GM18951 (cell line): Measurements from ENCODE around the gene SUPV3L1.
A peak's percentile ranks its signal among the peaks of the same experiment; 100 is the strongest.
"Not testable (repeated sequence)": the region's sequence is repeated elsewhere in the genome, so short reads cannot be mapped to it uniquely, and the experiment has no call there.

Experiments
- POLR2A ChIP-seq: IDR thresholded peaks from 4 replicates; pipeline ENCODE4 v1.6.1; 2011; ENCODE audit warnings: mild to moderate bottlenecking; ENCODE audit not compliant: insufficient read length, insufficient read depth; ENCODE audit errors: extremely low read depth
- in situ Hi-C: fragments of 300-500 bp; cut with MboI; formaldehyde crosslinking; loops from one replicate; pipeline ENCODE4 v1.12.0; 2022; ENCODE audit warnings: low sequenced_read_pairs, mixed read lengths, inconsistent platforms; ENCODE audit not compliant: unreplicated experiment

SUPV3L1 gene

DNA sequence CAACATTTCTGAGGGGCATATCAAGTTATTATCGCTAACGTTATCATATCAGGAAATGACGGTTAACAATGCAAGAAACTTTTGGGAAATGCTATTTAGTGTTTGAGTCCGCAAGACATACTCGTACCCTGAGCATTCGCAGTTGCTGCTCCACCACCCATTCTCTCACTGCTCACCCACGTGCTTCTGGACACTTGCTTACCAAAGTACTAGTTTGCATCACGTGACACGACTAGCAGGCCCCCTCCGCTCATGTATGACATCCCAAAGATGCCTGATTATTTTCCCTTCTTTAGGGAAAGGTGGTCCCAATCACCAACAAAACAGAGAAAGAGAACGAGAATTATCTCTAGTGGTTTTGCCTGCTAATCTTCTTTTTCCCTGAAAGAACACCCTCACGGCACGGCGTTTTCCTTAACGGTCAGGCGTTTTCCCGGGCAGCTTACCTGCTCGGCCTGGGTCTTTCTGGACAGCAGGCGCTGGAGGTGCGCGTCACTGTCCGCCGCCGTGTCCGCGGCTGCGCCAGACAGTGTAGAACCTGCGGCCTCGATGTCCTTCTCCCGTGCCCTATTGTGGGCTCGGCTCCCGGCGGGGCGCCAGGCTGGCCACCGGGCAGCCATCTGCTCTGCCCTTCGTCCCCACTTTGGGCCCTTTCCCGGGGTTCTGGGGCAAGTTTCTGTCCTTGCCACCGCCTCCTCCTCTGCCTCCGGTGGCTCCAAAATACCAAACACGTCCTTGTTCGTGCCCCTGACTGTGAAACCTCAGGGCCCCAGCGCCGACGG is at the start of gene SUPV3L1:
Gene SUPV3L1 (plus strand): TSS at position 492 of the 782 bp plus-strand sequence. CDS start 58 bp downstream, at position 550.
- TF ChIP-seq POLR2A = peak; percentile 72
- in situ Hi-C loops = no loop called here

DNA sequence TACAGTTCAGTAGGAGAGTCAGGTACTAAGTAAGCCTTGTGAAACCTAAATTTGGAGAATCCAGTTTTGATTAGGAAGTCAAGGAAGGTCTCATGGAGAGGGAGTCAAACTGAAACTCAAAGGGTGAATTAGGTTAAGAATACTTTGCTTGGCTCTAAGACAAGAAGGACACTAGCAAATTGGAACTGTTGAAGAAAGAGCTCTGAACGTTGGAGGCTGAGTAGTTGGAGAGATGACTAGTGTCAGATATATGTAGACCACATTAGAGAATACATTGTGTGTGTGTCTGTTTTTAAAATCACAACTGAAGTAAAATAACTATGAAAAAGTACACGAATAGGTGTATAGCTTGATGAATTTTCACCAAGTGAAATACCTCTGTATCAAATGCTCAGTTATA is 49.8 kb upstream of the SUPV3L1 start:
- in situ Hi-C loops = no loop called here
- no peak for TF ChIP-seq POLR2A

DNA sequence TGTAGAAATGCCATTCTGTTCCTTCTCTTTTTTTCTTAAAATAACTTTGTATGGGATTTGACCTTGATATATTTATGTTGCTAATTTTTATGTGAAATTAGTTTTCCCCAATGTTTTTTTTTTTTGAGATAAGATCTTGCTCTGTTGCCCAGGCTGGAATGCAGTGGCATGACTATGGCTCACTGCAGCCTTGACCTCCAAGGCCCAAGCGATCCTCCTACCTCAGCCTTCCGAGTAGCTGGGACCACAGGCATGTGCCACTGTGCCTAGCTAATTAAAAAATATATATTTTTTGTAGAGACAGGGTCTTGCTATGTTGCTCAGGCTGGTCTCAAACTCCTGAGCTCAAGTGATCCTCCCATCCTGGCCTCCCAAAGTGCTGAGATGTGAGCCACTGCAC is 40.1 kb upstream of the SUPV3L1 start:
- TF ChIP-seq POLR2A = no peak
- in situ Hi-C loops = no loop called here

DNA sequence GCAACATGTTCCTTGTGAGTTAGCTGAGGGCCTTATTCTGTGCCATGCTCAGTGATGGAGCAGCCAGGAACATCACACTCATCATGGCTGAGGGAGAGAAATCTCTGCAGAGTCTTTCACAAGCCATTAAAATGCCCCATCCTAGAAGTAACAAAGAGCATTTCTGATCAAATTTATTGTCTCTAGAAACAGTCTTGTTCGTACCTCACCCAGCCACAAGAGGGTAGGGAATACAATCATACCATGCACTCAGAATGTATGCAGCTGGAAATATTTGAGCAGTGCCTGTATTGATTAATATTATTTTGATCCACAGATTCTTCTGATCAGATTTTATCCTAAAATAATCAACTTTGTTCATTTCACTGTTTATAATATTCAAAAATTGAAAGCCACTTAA is 38.7 kb upstream of the SUPV3L1 start:
- no peak for TF ChIP-seq POLR2A
- in situ Hi-C loops = no loop called here

DNA sequence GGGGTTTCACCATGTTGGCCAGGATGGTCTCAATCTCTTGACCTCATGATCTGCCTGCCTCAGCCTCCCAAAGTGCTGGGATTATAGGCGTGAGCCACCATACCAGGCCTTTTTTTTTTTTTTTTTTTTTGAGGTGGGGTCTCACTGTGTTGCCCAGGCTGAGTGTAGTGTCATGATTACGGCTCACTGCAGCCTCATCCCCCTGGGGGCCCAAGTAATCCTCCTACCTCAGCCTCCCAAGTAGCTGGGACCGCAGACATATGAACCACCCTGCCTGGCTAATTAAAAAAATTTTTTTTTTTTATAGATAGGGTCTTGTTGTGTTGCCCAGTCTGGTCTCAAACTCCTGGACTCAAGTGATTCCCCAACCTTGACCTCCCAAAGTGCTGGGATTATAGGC is 38.0 kb upstream of the SUPV3L1 start:
- in situ Hi-C loops = not testable (repeated sequence)

DNA sequence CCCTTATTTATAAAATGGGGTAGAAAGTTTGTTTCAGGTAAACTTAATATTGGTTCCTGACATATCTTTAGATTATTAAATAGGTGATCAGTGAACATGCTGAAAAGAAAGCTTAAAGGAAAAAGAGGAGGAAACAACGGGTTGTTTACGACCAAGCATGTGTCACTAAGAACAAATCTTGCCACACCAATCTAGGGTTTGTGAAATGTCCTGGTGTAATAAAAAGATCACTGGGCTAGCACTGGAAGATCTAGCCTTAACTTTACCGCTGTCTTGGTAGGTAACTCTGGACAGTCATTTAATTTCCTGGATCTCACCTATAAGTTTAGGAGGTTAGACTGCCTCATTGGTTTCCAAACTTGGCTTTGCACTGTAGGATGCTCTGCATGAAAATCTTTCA is 37.1 kb upstream of the SUPV3L1 start:
- TF ChIP-seq POLR2A = no peak
- in situ Hi-C loops = no loop called here

DNA sequence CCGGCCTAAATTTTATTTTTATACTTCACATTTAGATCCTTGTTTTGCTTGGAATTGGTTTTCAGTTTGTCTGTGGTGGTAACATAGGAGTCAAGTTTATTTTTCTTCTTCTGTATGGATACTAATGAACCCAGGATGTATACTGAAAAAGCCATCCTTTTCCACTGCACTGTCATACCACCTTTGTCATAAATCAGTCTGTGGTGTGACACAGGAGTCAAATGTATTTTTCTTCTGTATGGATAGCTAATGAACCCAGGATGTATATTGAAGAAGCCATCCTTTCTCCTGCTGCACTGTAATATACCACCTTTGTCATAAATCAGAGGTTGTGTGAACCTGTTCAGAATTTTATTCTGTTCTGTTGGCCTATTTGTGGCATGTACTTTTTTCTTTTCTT is 34.7 kb upstream of the SUPV3L1 start:
- no peak for TF ChIP-seq POLR2A
- in situ Hi-C loops = no loop called here

DNA sequence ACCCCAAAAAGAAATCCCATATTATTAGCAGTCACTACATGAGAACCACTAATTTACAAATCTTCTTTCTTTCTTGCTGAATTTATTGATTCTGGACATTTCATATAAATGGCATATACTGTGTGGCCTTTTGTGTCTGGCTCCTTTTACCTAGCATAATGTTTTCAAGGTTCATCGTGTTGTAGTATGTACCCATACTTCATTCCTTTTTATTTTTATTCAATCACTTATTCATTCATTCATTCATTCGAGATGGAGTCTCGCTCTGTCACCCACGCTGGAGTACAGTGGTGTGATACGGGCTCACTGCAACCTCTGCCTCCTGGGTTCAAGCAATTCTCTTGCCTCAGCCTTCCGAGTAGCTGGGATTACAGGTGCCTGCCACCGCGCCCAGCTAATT is 34.2 kb upstream of the SUPV3L1 start:
- in situ Hi-C loops = no loop called here
- no peak for TF ChIP-seq POLR2A

DNA sequence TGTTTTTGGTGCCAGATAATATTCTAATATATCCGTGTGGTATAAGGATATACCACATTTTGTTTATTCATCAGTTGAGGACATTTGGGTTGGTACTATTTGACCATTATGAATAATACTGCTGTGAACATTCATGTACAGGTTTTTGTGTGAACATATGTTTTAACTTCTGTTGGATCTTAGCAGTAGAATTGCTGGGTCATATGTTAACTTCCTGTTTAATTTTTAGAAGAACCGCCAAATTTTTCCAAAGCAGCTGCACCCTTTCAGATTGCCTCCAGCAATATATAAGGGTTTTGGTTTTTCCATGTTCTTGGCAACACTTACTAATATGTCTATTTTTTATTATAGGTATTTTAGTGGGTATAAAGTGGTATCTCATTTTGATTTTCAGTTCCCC is 33.3 kb upstream of the SUPV3L1 start:
- no peak for TF ChIP-seq POLR2A
- in situ Hi-C loops = no loop called here

DNA sequence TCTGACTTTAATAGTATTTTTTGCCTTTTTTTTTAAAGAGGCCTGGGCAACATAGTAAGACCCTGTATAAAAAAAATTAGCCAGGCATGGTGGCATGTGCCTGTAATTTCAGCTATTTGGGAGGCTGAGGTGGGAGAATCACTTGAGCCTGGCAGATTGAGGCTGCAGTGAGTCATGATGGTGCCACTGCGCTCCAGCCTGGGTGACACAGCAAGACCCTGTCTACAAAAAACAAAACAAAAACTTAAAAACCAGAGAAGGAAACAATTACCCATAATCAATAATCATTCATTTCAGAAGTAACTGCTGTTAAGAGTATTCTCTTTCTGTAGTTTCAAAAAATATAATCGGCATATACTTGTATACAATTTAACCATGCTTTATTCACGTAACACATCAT is 28.1 kb upstream of the SUPV3L1 start:
- in situ Hi-C loops = no loop called here
- TF ChIP-seq POLR2A = no peak

DNA sequence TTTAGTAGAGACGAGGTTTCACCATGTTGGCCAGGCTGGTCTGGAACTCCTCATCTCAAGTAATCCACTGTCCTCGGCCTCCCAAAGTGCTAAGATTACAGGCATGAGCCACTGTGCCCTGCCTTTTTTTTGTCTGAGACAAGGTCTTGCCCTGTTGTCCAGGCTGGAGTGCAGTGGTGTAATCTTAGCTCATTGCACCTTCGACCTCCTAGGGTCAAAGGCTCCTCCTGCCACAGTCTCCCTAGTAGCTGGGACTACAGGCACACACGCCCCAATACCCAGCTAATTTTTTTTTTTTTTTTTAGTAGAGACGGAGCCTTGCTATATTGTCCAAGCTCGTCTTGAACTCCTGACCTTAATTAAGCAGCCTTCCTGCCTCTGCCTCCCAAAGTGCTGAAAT is 26.8 kb upstream of the SUPV3L1 start:
- TF ChIP-seq POLR2A = no peak
- in situ Hi-C loops = no loop called here

DNA sequence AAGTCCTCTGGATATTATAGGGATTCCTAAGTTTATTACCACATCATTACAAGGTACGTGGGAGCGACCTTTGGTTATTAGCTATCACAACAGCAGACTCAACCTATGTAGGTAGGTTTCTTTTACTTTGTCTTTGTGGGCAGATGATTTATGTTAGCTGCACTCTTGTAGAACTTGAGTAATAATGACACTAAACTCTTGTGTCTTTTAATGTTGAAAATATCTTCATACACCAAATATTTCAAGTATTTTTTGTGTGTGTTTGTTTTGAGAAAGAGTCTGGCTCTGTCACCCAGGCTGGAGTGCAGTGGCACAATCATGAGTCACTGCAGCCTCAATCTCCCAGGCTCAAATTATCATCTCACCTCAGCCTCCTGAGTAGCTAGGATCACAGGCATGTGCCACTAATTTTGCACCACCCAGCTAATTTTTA is 19.2 kb upstream of the SUPV3L1 start:
- in situ Hi-C loops = no loop called here
- no peak for TF ChIP-seq POLR2A

DNA sequence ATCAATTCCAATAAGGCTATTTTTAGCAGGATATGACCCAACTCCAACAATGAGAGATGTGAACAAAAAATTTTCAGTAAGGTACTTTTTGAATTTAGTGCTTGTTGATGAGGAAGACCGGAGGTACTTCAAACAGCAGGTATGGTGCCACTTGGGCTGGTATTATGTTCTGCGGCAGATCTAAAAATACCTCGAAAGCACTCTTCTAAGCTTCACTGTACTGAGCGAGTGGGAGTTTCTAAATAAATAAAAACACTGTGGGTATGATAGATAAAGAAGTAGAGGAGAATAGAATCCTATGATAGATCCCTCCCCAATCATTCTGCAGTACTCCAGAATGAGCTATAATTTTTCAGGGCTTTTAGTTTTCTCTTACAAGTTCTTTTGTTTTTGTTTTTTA is 11.5 kb upstream of the SUPV3L1 start:
- in situ Hi-C loops = no loop called here
- TF ChIP-seq POLR2A = no peak

DNA sequence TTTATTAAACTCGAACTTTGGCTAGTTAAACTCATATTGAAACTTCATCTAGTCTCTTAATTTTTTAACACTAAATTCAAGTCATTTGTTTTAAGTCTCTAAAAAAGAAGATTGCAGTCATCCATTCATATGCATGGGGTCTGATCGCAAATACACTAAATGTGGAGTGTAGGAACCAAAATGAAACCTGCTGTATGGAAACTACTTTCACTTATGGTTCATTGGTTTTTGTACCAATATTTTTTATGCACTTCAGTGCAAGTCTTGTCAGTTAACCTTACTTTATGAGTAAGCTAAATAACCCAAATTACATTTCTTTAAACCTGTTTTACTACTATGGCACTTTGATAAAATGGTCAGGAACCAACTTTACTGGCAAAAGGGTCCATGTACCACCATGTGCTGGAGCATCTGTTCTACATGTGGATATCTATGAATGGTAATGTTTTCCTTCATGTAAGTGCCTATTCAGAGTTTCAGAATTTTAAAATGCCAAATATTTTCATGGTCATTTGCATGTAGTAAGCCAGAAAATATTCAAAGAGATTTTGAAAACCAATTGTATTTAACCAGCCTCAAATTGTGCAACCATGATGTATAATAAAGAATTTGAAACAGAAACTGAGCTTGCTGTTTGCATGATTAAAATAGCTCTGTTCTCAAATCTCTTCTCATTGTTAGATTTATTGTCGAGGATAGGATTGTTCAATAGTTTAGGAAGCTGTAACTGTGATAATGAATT is 7.6 kb upstream of the SUPV3L1 start:
- in situ Hi-C loops = no loop called here

DNA sequence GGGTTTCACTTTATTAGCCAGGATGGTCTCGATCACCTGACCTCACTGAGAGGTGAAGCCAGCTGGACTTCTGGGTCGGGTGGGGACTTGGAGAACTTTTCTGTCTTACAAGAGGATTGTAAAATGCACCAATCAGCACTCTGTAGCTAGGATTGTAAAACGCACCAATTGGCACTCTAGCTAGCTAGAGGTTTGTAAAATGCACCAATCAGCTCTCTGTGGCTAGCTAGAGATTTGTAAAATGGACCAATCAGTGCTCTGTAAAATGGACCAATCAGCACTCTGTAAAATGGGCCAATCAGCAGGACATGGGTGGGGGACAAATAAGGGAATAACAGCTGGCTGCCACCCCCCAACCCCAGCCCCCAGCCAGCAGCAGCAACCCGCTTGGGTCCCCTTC is 4.7 kb upstream of the SUPV3L1 start:
- in situ Hi-C loops = not testable (repeated sequence)

More for the DNA sequence above, 7.6 kb upstream of the SUPV3L1 start:
- no peak for TF ChIP-seq POLR2A
